Hepatocyte (in vitro differentiated cells): Measurements from ENCODE around the gene ZFYVE19. TPM values are rescaled to one million over a fixed set of nuclear protein-coding genes. Genes with fewer than 3 reads are reported as not detected.

ENCODE experiments used
- DNase-seq: peaks from one replicate; pipeline ENCODE4 v3.0.0-alpha.2; 2016; ENCODE audit warnings: low spot score
- H2AFZ ChIP-seq: fragments of 200-600 bp; sonication (generic); 2 replicates; pipeline ENCODE4 v1.6.0; 2016; ENCODE audit warnings: antibody characterized with exemption, mild to moderate bottlenecking
- H3K27ac ChIP-seq: fragments of 200-600 bp; sonication (generic); 2 replicates; pipeline ENCODE4 v1.5.1; 2016; ENCODE audit warnings: mild to moderate bottlenecking
- H3K27me3 ChIP-seq: fragments of 200-600 bp; sonication (generic); 2 replicates; pipeline ENCODE4 v1.6.1; 2016
- H3K36me3 ChIP-seq: fragments of 200-600 bp; sonication (generic); replicated peaks from 2 replicates; pipeline ENCODE4 v1.5.1; 2016; ENCODE audit warnings: low read depth; ENCODE audit not compliant: insufficient read depth
- H3K4me1 ChIP-seq: fragments of 200-600 bp; sonication (generic); 2 replicates; pipeline ENCODE4 v1.5.1; 2016; ENCODE audit warnings: mild to moderate bottlenecking, moderate library complexity; ENCODE audit not compliant: insufficient read depth
- H3K4me2 ChIP-seq: fragments of 200-600 bp; sonication (generic); 2 replicates; pipeline ENCODE4 v1.6.0; 2016
- H3K4me3 ChIP-seq: fragments of 200-600 bp; sonication (generic); 2 replicates; pipeline ENCODE4 v1.5.1; 2016; ENCODE audit warnings: mild to moderate bottlenecking
- H3K79me2 ChIP-seq: fragments of 200-600 bp; sonication (generic); 2 replicates; pipeline ENCODE4 v1.6.0; 2017; ENCODE audit warnings: mild to moderate bottlenecking
- H3K9me2 ChIP-seq: fragments of 200-600 bp; sonication (generic); replicated peaks from 2 replicates; pipeline ENCODE4 v1.6.0; 2017; ENCODE audit warnings: mild to moderate bottlenecking; ENCODE audit not compliant: insufficient read depth
- H3K9me3 ChIP-seq: fragments of 200-600 bp; sonication (generic); 2 replicates; pipeline ENCODE4 v1.5.1; 2016; ENCODE audit warnings: low read depth, mild to moderate bottlenecking
- H4K20me1 ChIP-seq: fragments of 200-600 bp; sonication (generic); 2 replicates; pipeline ENCODE4 v1.6.0; 2016; ENCODE audit warnings: mild to moderate bottlenecking; ENCODE audit not compliant: insufficient read depth, poor library complexity, severe bottlenecking
- CTCF ChIP-seq: fragments of 200-600 bp; sonication (generic); IDR thresholded peaks from 2 replicates; pipeline ENCODE4 v1.5.1; 2016; ENCODE audit warnings: antibody characterized with exemption, mild to moderate bottlenecking; ENCODE audit not compliant: poor library complexity
- EZH2 ChIP-seq: fragments of 200-600 bp; sonication (generic); IDR thresholded peaks from 2 replicates; pipeline ENCODE4 v1.6.1; 2016; ENCODE audit warnings: antibody characterized with exemption, mild to moderate bottlenecking, borderline replicate concordance
- EZH2phosphoT487 ChIP-seq: fragments of 200-600 bp; sonication (generic); IDR thresholded peaks from one replicate; pipeline ENCODE4 v1.6.1; 2018; ENCODE audit warnings: antibody characterized with exemption, mild to moderate bottlenecking, low read depth, moderate library complexity; ENCODE audit not compliant: unreplicated experiment, severe bottlenecking
- WGBS: methylation state at CpG from one replicate; pipeline ENCODE4 v1.1.6; 2016; ENCODE audit warnings: low lambda C conversion rate; ENCODE audit errors: missing lambda C conversion rate; 5-methylcytosine and 5-hydroxymethylcytosine counted together
- polyA plus RNA-seq: library from polyadenylated mRNA; unstranded; fragments of >200 nt; fragmentation: Nextera tagmentation; extraction: Ambion mirVana; gene quantifications from 2 replicates; pipeline ENCODE4 v1.2.1, GENCODE V29; 2016
- total RNA-seq: library from RNA; depleted of rRNA; stranded (reverse); fragments of >200 nt; gene quantifications from 2 replicates; pipeline ENCODE4 v1.2.3, GENCODE V29; 2014

The ZFYVE19 gene
- total and polyA plus RNA-seq, 2 experiments from 2014 or later: 25.4 to 25.6 TPM

- H2AFZ ChIP-seq: no peak overlapping the region
- no peaks in the 10 kb centered on the region for H3K27me3 ChIP-seq
- DNase-seq: peak; percentile 63
- H3K9me3 ChIP-seq: no peaks in the 10 kb centered on the region
- TF ChIP-seq CTCF: no peak
- TF ChIP-seq EZH2phosphoT487: no peak
- TF ChIP-seq EZH2: no peak
- H3K4me3 ChIP-seq: no peak overlapping the region
- no peaks in the 10 kb centered on the region for H3K36me3 ChIP-seq
- no peaks in the 10 kb centered on the region for H3K9me2 ChIP-seq
- H4K20me1 ChIP-seq: no peaks in the 10 kb centered on the region
- peaks cover 65% of the 10 kb centered on the region for H3K79me2 ChIP-seq
- 68% methylated on average over 9 of the region's 9 CpGs for WGBS
- H3K4me2 ChIP-seq: no peak overlapping the region
- H3K4me1 ChIP-seq: peaks cover 6% of the 10 kb centered on the region
- H3K27ac ChIP-seq: peak overlapping the region; percentile 85
Observed at GRCh38 chr15:40793216-40793989, 13.5 kb upstream of the ZFYVE19 start.

GRCh38 chr15:40796041-40796440, 10.8 kb upstream of the ZFYVE19 start:
- no peaks in the 10 kb centered on the region for H4K20me1 ChIP-seq

GRCh38 chr15:40796512-40796911, 10.4 kb upstream of the ZFYVE19 start:
- H3K4me2 ChIP-seq: no peak overlapping the region
- H4K20me1 ChIP-seq: no peaks in the 10 kb centered on the region
- H3K4me3 ChIP-seq: no peak overlapping the region
- DNase-seq: no peak
- WGBS: 100% methylated on average over 5 of the region's 5 CpGs
- H3K27me3 ChIP-seq: no peaks in the 10 kb centered on the region
- no peak for TF ChIP-seq CTCF
- no peak for TF ChIP-seq EZH2
- no peak for TF ChIP-seq EZH2phosphoT487
- H3K27ac ChIP-seq: no peak overlapping the region
- H3K9me2 ChIP-seq: no peaks in the 10 kb centered on the region
- H3K36me3 ChIP-seq: no peaks in the 10 kb centered on the region
- H3K9me3 ChIP-seq: no peaks in the 10 kb centered on the region
- H3K79me2 ChIP-seq: peaks cover 57% of the 10 kb centered on the region
- peaks cover 6% of the 10 kb centered on the region for H3K4me1 ChIP-seq
- no peak overlapping the region for H2AFZ ChIP-seq

More at GRCh38 chr15:40796041-40796440, 10.8 kb upstream of the ZFYVE19 start:
- no peak overlapping the region for H2AFZ ChIP-seq
- no peaks in the 10 kb centered on the region for H3K36me3 ChIP-seq
- H3K4me1 ChIP-seq: peaks cover 6% of the 10 kb centered on the region
- H3K27me3 ChIP-seq: no peaks in the 10 kb centered on the region
- H3K4me2 ChIP-seq: no peak overlapping the region
- no peak overlapping the region for H3K27ac ChIP-seq
- no peaks in the 10 kb centered on the region for H3K9me3 ChIP-seq
- DNase-seq: no peak
- TF ChIP-seq CTCF: no peak
- TF ChIP-seq EZH2phosphoT487: no peak
- no peak for TF ChIP-seq EZH2
- peaks cover 58% of the 10 kb centered on the region for H3K79me2 ChIP-seq
- no peak overlapping the region for H3K4me3 ChIP-seq
- H3K9me2 ChIP-seq: no peaks in the 10 kb centered on the region
- WGBS: 81% methylated on average over 2 of the region's 2 CpGs
